Measurements from ENCODE around the gene MCM6. TPM values are rescaled to one million over a fixed set of nuclear protein-coding genes. Genes with fewer than 3 reads are reported as not detected.
"Not testable (repeated sequence)": the region's sequence is repeated elsewhere in the genome, so short reads cannot be mapped to it uniquely, and the experiment has no call there.

The MCM6 gene
- total and polyA plus RNA-seq, 11 donors = 1.0 to 16.1 (median 3.7) TPM

- DNase-seq (no peak), ATAC-seq (no peak)
- 81 to 86% (median 83%) methylated on average over 3 of the region's 3 CpGs for WGBS, 4 donors
- TF ChIP-seq POLR2A (IDR thresholded peaks at IDR 0.05) (no peak), CTCF (IDR thresholded peaks at IDR 0.05) (no peak)
- H3K27me3 ChIP-seq = no peaks in the 10 kb centered on the region
- no peaks in the 10 kb centered on the region for H3K36me3 ChIP-seq
- H3K4me3 ChIP-seq = no peak overlapping the region
- H3K4me1 ChIP-seq = no peaks in the 10 kb centered on the region
- peaks cover 0 to 4% (median 0%) of the 10 kb centered on the region in 12 donors for H3K9me3 ChIP-seq
- intact Hi-C loops (cut with DNase I) = no loop called here
- H3K27ac ChIP-seq = no peak overlapping the region
These were observed 61.0 kb downstream of the MCM6 start for GRCh38 chr2:135815269-135815668.

- ATAC-seq (no peak), DNase-seq (no peak)
- H3K9me3 ChIP-seq = no peaks in the 10 kb centered on the region
- TF ChIP-seq CTCF (IDR thresholded peaks at IDR 0.05) (no peak), POLR2A (IDR thresholded peaks at IDR 0.05) (no peak)
- H3K36me3 ChIP-seq = no peaks in the 10 kb centered on the region
- no peaks in the 10 kb centered on the region for H3K27me3 ChIP-seq
- no peaks in the 10 kb centered on the region for H3K4me1 ChIP-seq
- no peak overlapping the region for H3K27ac ChIP-seq
- intact Hi-C loops (cut with DNase I) = no loop called here
- 71 to 83% (median 78%) methylated on average over 2 of the region's 2 CpGs for WGBS, 4 donors
- no peak overlapping the region for H3K4me3 ChIP-seq
These were observed 63.2 kb downstream of the MCM6 start for GRCh38 chr2:135812907-135813511.

- ATAC-seq, H3K9me3 ChIP-seq: not testable (repeated sequence)
- WGBS, 4 donors = 89 to 93% (median 92%) methylated on average over 3 of the region's 3 CpGs
These were observed 68.4 kb downstream of the MCM6 start for GRCh38 chr2:135807874-135808273.

GRCh38 chr2:135803278-135803677 is 73.0 kb downstream of the MCM6 start:
- intact Hi-C loops (cut with DNase I) = no loop called here
- peaks cover 0 to 17% (median 2%) of the 10 kb centered on the region in 12 donors for H3K9me3 ChIP-seq
- no peak for ATAC-seq
- no peak for DNase-seq
- H3K36me3 ChIP-seq = no peaks in the 10 kb centered on the region
- 34 to 48% (median 41%) methylated on average over 2 of the region's 2 CpGs for WGBS, 4 donors
- no peaks in the 10 kb centered on the region for H3K27me3 ChIP-seq
- H3K4me3 ChIP-seq = no peak overlapping the region
- peaks cover 0 to 3% (median 0%) of the 10 kb centered on the region in 12 donors for H3K4me1 ChIP-seq
- H3K27ac ChIP-seq = no peak overlapping the region
- TF ChIP-seq POLR2A (IDR thresholded peaks at IDR 0.05) (no peak), CTCF (IDR thresholded peaks at IDR 0.05) (no peak)

More at GRCh38 chr2:135807874-135808273, 68.4 kb downstream of the MCM6 start:
- H3K36me3 ChIP-seq; H3K27me3 ChIP-seq; H3K4me1 ChIP-seq; DNase-seq; H3K27ac ChIP-seq; intact Hi-C loops (cut with DNase I); H3K4me3 ChIP-seq: not testable (repeated sequence)

- Histone ChIP-seq H3K36me3 (no peaks in the 10 kb centered on the region), H3K4me1 (peaks cover 0 to 11% (median 0%) of the 10 kb centered on the region in 12 donors), H3K27me3 (no peaks in the 10 kb centered on the region), H3K27ac (no peak overlapping the region), H3K9me3 (peaks cover 0 to 17% (median 2%) of the 10 kb centered on the region in 12 donors), H3K4me3 (no peak overlapping the region)
- DNase-seq = no peak
- WGBS, 4 donors = 63 to 65% (median 64%) methylated on average over 3 of the region's 3 CpGs
- TF ChIP-seq CTCF (IDR thresholded peaks at IDR 0.05) (no peak), POLR2A (IDR thresholded peaks at IDR 0.05) (no peak)
- intact Hi-C loops (cut with DNase I) = no loop called here
- ATAC-seq = no peak
These were observed 73.9 kb downstream of the MCM6 start for GRCh38 chr2:135802350-135802749.
